HG03095 (cell line): ENCODE data around the gene GRIK4.

ENCODE experiments used
- ATAC-seq: cut with Tn5 transposase; IDR thresholded peaks from one replicate; pipeline ENCODE4 v1.9.1; 2021; ENCODE audit warnings: moderate library complexity; ENCODE audit not compliant: unreplicated experiment

GRIK4 gene

GRCh38 chr11:120923866-120924508 is 412.4 kb downstream of the GRIK4 start:
- ATAC-seq = no peak

- ATAC-seq = peak; percentile 97
Observed at GRCh38 chr11:120925944-120926343, 414.4 kb downstream of the GRIK4 start.

- no peak for ATAC-seq
Observed at GRCh38 chr11:120928627-120929026, 417.1 kb downstream of the GRIK4 start.

GRCh38 chr11:120929090-120929489 is 417.5 kb downstream of the GRIK4 start:
- ATAC-seq = no peak

GRCh38 chr11:120929664-120930154 is 418.2 kb downstream of the GRIK4 start:
- no peak for ATAC-seq

- no peak for ATAC-seq
Observed at GRCh38 chr11:120931057-120931779, 419.7 kb downstream of the GRIK4 start.

- ATAC-seq = no peak
Observed at GRCh38 chr11:120932305-120932915, 420.9 kb downstream of the GRIK4 start.

- no peak for ATAC-seq
Observed at GRCh38 chr11:120936356-120936755, 424.8 kb downstream of the GRIK4 start.

GRCh38 chr11:120937501-120937900 is 426.0 kb downstream of the GRIK4 start:
- no peak for ATAC-seq

- ATAC-seq = no peak
Observed at GRCh38 chr11:120938260-120938659, 426.7 kb downstream of the GRIK4 start.

GRCh38 chr11:120940160-120940848 is 428.8 kb downstream of the GRIK4 start:
- no peak for ATAC-seq

GRCh38 chr11:120941000-120941399 is 429.5 kb downstream of the GRIK4 start:
- ATAC-seq = no peak

- no peak for ATAC-seq
Observed at GRCh38 chr11:120942701-120943100, 431.2 kb downstream of the GRIK4 start.

- no peak for ATAC-seq
Observed at GRCh38 chr11:120945042-120945441, 433.5 kb downstream of the GRIK4 start.

- no peak for ATAC-seq
Observed at GRCh38 chr11:120950880-120951279, 439.3 kb downstream of the GRIK4 start.

GRCh38 chr11:120952461-120953434 is 441.2 kb downstream of the GRIK4 start:
- no peak for ATAC-seq

- no peak for ATAC-seq
Observed at GRCh38 chr11:120954381-120954780, 442.8 kb downstream of the GRIK4 start.

- no peak for ATAC-seq
Observed at GRCh38 chr11:120956710-120957495, 445.4 kb downstream of the GRIK4 start.

GRCh38 chr11:120958185-120958584 is 446.6 kb downstream of the GRIK4 start:
- ATAC-seq = no peak
